Prostate gland (tissue), 2 donors: ENCODE results near the gene CALML6. TPM values are rescaled to one million over a fixed set of nuclear protein-coding genes. Genes with fewer than 3 reads are reported as not detected.

Source experiments
- DNase-seq: peaks from one replicate; pipeline ENCODE4 v3.0.0-alpha.2; 2019; ENCODE audit warnings: low spot score
- H3K27ac ChIP-seq, 2 donors: fragments of 200-600 bp; sonication (generic); 2 replicates each; pipeline ENCODE4 v1.5.1; 2017 to 2019
- H3K27me3 ChIP-seq: fragments of 200-600 bp; sonication (generic); replicated peaks from 2 replicates; pipeline ENCODE4 v1.5.1; 2019; ENCODE audit not compliant: insufficient read depth
- H3K36me3 ChIP-seq, 2 donors: fragments of 200-600 bp; sonication (generic); 1 replicate in 1 of 2; 2 replicates in 1 of 2; pipeline versions ENCODE4 v1.5.1 to v1.8.1; 2017 to 2019
- H3K4me1 ChIP-seq: fragments of 200-600 bp; sonication (generic); replicated peaks from 2 replicates; pipeline ENCODE4 v1.5.1; 2019
- H3K4me3 ChIP-seq, 2 donors: fragments of 200-600 bp; sonication (generic); 2 replicates each; pipeline ENCODE4 v1.5.1; 2017 to 2019
- H3K9me3 ChIP-seq: fragments of 200-600 bp; sonication (generic); 2 replicates; pipeline ENCODE4 v1.5.1; 2017
- CTCF ChIP-seq, 4 experiments: fragments of 200-600 bp in 2 of 4; fragments of 450-650 bp in 2 of 4; sonication (generic) in 2 of 4; IDR thresholded peaks; 1 replicate in 3 of 4; 2 replicates in 1 of 4; pipeline ENCODE4 v1.5.1; 2016 to 2019; ENCODE audit warnings: antibody characterized with exemption in 4 of 4, mild to moderate bottlenecking in 2 of 4, moderate library complexity in 2 of 4
- POLR2A ChIP-seq: fragments of 450-650 bp; IDR thresholded peaks from one replicate; pipeline ENCODE4 v1.6.1; 2016; ENCODE audit warnings: antibody characterized with exemption, mild to moderate bottlenecking
- POLR2AphosphoS5 ChIP-seq: sonication (generic); formaldehyde crosslinking; IDR thresholded peaks from one replicate; pipeline ENCODE4 v1.6.1; 2017; ENCODE audit warnings: antibody characterized with exemption
- WGBS: methylation state at CpG from one replicate; pipeline ENCODE4 v1.1.5; 2018; 5-methylcytosine and 5-hydroxymethylcytosine counted together
- intact Hi-C: fragments of 100-400 bp; cut with DNase I; formaldehyde crosslinking; loops from one replicate; pipeline ENCODE4 v1.14.2; 2022
- total RNA-seq, 2 donors: library from RNA; depleted of rRNA; stranded (reverse); fragments of >200 nt; gene quantifications; one replicate each; pipeline ENCODE4 v1.1.0, GENCODE V29; 2016

Gene CALML6
- total RNA-seq, 2 donors from 2014 or later: 0.18 to 0.28 TPM

- intact Hi-C loops: no loop called here
- H3K4me3 ChIP-seq: no peak overlapping the region
- no peaks in the 10 kb centered on the region for H3K36me3 ChIP-seq
- H3K4me1 ChIP-seq: peaks cover 5% of the 10 kb centered on the region
- TF ChIP-seq POLR2A (no peak), CTCF (IDR thresholded peaks at IDR 0.05) (no peak), POLR2AphosphoS5 (no peak)
- 94% methylated on average over 22 of the region's 22 CpGs for WGBS
- no peak for DNase-seq
- no peaks in the 10 kb centered on the region for H3K27me3 ChIP-seq
- H3K27ac ChIP-seq: no peak overlapping the region
- H3K9me3 ChIP-seq: no peaks in the 10 kb centered on the region
Observed at GRCh38 chr1:1910651-1911331, 4.3 kb upstream of the CALML6 start.

GRCh38 chr1:1911350-1912041 is 3.6 kb upstream of the CALML6 start:
- Histone ChIP-seq H3K4me1 (peaks cover 5% of the 10 kb centered on the region), H3K36me3 (no peaks in the 10 kb centered on the region), H3K4me3 (no peak overlapping the region), H3K27ac (no peak overlapping the region), H3K27me3 (no peaks in the 10 kb centered on the region), H3K9me3 (no peaks in the 10 kb centered on the region)
- no peak for DNase-seq
- intact Hi-C loops: no loop called here
- TF ChIP-seq POLR2A: no peak
- TF ChIP-seq POLR2AphosphoS5: no peak
- TF ChIP-seq CTCF (IDR thresholded peaks at IDR 0.05): no peak
- WGBS: 88% methylated on average over 13 of the region's 13 CpGs

GRCh38 chr1:1914101-1914970 is 724 bp upstream of the CALML6 start:
- intact Hi-C loops: no loop called here

More at GRCh38 chr1:1914101-1914970, 724 bp upstream of the CALML6 start:
- H3K4me1 ChIP-seq: no peaks in the 10 kb centered on the region
- no peak overlapping the region for H3K27ac ChIP-seq
- TF ChIP-seq POLR2AphosphoS5: no peak
- no peak for TF ChIP-seq POLR2A
- no peak for TF ChIP-seq CTCF (IDR thresholded peaks at IDR 0.05)
- no peak overlapping the region for H3K4me3 ChIP-seq
- H3K9me3 ChIP-seq: no peaks in the 10 kb centered on the region
- no peaks in the 10 kb centered on the region for H3K36me3 ChIP-seq
- H3K27me3 ChIP-seq: no peaks in the 10 kb centered on the region
- no peak for DNase-seq
- WGBS: 57% methylated on average over 20 of the region's 20 CpGs
